Osteocyte (in vitro differentiated cells): Measurements from ENCODE around the gene CPN2. TPM values are rescaled to one million over a fixed set of nuclear protein-coding genes. Genes with fewer than 3 reads are reported as not detected.

Experiments
- DNase-seq: peaks from one replicate; pipeline ENCODE4 v3.0.0; 2021; ENCODE audit warnings: mixed read lengths; ENCODE audit not compliant: unreplicated experiment; ENCODE audit errors: extremely low spot score
- H3K27ac Mint-ChIP-seq: one replicate; pipeline ENCODE4 v1.8.0; 2021; ENCODE audit warnings: mild to moderate bottlenecking, mixed read lengths; ENCODE audit not compliant: unreplicated experiment
- H3K27me3 Mint-ChIP-seq: one replicate; pipeline ENCODE4 v1.8.0; 2021; ENCODE audit warnings: mixed read lengths; ENCODE audit not compliant: unreplicated experiment
- H3K36me3 Mint-ChIP-seq: one replicate; pipeline ENCODE4 v1.8.0; 2021; ENCODE audit warnings: mixed read lengths; ENCODE audit not compliant: unreplicated experiment
- H3K4me1 Mint-ChIP-seq: one replicate; pipeline ENCODE4 v1.8.0; 2021; ENCODE audit warnings: mixed read lengths; ENCODE audit not compliant: unreplicated experiment
- H3K4me3 Mint-ChIP-seq: one replicate; pipeline ENCODE4 v1.8.0; 2021; ENCODE audit warnings: mild to moderate bottlenecking, moderate library complexity, mixed read lengths; ENCODE audit not compliant: unreplicated experiment
- H3K9me3 Mint-ChIP-seq: one replicate; pipeline ENCODE4 v1.8.0; 2021; ENCODE audit warnings: mixed read lengths; ENCODE audit not compliant: unreplicated experiment
- total RNA-seq: library from RNA; stranded (reverse); gene quantifications from 2 replicates; pipeline ENCODE4 v1.2.1, GENCODE V29; 2021
- TF ChIP-seq, protein P1 (sequence below): fragments of 200-600 bp; sonication (generic); IDR thresholded peaks from 2 replicates; pipeline ENCODE4 v1.5.0; 2021; ENCODE audit warnings: antibody characterized with exemption, mild to moderate bottlenecking, moderate library complexity

CPN2 gene
- total RNA-seq, 1 donor from 2014 or later = not detected

DNA sequence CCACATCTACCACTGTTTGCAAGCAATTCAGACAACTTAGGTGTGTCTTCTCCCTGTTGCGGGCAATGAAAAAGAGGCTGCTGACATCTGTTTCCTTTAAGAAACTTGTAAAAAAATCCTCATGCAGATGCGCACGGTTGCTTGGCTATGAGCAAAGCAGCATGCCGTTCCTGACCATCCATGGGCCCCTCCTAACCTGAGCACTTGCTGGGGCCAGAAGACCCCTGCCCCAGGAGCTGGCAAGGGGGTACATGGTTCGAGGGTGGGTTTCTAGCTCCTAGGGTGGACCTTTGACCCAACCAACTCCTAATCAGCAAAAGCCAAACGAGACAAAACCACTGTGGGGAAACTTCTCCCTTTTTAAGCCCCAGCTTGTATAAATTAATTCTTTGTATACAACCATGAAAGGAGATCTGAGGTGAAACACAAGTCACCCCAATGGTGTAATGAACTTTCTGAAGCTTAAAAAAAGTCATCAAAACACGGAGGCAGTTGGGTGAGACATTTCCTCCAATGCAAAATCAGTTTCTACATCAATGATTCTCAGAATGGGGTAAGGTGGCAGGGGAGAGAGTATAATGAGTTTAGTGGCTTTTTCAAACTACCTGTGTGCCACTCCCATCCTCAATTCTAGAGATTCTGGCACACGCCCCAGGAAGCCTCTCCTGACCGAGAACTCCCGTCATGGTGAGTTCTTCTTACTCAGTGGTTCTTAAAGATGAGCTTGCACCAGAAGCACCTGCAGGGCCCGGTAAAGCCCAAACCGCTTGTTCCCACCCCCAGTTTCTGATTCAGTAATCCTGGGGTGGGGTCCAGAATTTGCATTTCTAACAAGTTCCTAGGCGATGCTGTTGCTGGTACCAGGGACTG is 44.1 kb downstream of the CPN2 start:
- Mint-ChIP-seq H3K4me1 (peaks cover 8% of the 10 kb centered on the region), H3K27me3 (peaks cover 53% of the 10 kb centered on the region), H3K27ac (no peak overlapping the region), H3K4me3 (no peak overlapping the region), H3K36me3 (no peaks in the 10 kb centered on the region), H3K9me3 (no peaks in the 10 kb centered on the region)
- DNase-seq = no peak
- TF ChIP-seq, protein P1, sequence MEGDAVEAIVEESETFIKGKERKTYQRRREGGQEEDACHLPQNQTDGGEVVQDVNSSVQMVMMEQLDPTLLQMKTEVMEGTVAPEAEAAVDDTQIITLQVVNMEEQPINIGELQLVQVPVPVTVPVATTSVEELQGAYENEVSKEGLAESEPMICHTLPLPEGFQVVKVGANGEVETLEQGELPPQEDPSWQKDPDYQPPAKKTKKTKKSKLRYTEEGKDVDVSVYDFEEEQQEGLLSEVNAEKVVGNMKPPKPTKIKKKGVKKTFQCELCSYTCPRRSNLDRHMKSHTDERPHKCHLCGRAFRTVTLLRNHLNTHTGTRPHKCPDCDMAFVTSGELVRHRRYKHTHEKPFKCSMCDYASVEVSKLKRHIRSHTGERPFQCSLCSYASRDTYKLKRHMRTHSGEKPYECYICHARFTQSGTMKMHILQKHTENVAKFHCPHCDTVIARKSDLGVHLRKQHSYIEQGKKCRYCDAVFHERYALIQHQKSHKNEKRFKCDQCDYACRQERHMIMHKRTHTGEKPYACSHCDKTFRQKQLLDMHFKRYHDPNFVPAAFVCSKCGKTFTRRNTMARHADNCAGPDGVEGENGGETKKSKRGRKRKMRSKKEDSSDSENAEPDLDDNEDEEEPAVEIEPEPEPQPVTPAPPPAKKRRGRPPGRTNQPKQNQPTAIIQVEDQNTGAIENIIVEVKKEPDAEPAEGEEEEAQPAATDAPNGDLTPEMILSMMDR = no peak

DNA sequence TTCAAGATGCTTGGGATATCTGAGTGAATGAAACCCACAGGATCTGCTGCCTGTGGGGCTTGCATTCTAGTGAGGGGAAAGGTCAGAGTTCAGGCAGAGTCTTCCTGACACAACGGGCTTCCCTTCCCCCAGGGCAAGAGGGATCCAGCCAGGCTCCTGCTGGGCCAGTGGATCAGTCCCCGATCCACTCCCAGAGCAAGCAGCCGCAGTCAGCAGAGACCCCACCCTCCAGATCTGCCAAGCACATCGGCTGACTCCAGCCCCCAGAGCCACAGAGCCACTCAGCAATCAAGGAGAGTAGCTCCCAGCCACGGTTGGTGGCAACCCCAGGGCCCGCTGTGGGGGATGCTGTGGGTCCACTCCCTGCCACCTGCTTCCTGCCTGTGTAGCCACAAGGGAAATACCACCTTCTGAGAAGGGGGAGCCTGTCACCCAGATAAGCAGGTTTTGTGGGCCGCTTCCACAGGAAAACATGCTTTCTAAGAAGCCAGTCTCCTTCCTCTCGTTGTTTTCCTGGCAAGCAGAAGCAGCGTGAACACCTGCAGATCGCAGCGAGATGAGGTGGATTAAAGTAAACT is 44.9 kb downstream of the CPN2 start:
- DNase-seq = no peak
- Mint-ChIP-seq H3K9me3 (no peaks in the 10 kb centered on the region), H3K36me3 (no peaks in the 10 kb centered on the region), H3K27me3 (peaks cover 49% of the 10 kb centered on the region), H3K4me3 (no peak overlapping the region), H3K27ac (no peak overlapping the region), H3K4me1 (peaks cover 8% of the 10 kb centered on the region)
- TF ChIP-seq, protein P1 = no peak

DNA sequence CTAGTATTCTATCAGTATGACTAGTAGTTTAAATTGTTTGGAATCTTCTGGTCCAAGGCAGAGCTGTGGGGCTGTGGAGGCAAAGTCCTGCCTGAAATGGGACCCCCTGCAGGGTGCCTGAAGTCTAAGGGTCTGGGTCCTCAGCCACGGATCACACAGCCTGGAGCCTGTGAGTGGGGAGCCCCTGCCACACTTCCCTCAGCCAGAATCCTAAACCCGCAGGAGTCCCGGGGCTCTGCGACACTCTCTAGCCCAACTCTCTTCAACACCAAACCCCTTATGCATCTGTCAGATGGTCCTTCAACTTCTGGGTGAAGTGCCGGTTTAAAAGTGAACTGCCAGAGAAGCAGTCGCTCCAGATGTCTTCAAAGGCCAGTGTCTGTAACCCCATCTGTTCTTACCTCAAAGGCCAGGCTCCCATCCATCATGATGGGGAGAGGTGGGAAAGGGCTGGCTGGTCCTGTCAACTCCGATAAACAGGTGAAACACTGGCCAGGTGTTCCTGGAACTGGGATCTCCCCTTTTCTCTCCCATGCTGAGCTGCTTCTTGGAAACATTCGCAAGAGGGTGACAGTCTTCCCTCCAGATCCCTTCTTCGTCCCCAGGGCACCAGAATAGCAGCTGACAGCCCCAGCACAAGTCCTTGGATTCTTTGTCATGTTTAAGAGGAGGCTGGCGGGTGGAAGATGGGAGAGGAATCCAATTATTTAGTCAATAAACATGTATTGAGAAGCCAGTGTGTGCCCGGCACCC is 45.6 kb downstream of the CPN2 start:
- no peaks in the 10 kb centered on the region for H3K36me3 Mint-ChIP-seq
- no peak overlapping the region for H3K4me3 Mint-ChIP-seq
- DNase-seq = no peak
- peaks cover 8% of the 10 kb centered on the region for H3K4me1 Mint-ChIP-seq
- peaks cover 43% of the 10 kb centered on the region for H3K27me3 Mint-ChIP-seq
- no peak overlapping the region for H3K27ac Mint-ChIP-seq
- TF ChIP-seq, protein P1 = no peak
- no peaks in the 10 kb centered on the region for H3K9me3 Mint-ChIP-seq

DNA sequence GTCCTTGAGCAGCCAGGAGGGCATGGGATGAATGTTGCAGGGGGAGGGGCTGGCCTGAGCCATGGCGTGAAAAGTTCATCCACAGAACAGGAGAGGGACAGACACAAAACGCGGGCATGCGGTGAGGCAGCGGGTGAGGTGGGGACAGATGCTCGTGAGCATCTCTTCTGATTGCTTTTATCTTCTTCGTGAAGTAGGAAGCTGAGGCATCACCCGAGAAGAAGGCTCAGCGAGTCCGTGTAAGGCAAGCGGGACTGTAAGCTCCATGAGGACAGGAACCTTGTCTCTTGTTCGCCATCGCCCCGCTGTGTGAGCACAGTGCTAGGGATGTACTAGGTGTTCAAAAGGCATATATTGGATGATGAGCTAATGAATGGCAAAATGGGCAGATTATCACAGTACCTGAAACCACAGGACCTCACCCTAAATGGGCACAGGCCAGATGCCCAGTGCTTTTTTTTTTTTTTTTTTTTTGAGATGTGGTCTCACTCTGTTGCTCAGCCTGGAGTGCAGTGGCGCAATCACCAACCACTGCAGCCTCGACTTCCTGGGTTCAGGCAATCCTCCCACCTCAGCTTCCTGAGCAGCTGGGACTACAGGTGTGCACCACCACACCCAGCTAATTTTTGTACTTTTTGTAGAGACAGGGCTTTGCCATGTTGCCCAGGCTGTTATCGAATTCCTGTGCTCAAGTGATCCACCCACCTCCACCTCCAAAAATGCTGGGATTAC is 46.8 kb downstream of the CPN2 start:
- H3K4me1 Mint-ChIP-seq = peaks cover 8% of the 10 kb centered on the region
- no peak for DNase-seq
- no peak overlapping the region for H3K4me3 Mint-ChIP-seq
- H3K27me3 Mint-ChIP-seq = peaks cover 35% of the 10 kb centered on the region
- no peak overlapping the region for H3K27ac Mint-ChIP-seq
- TF ChIP-seq, protein P1 = no peak
- no peaks in the 10 kb centered on the region for H3K9me3 Mint-ChIP-seq
- no peaks in the 10 kb centered on the region for H3K36me3 Mint-ChIP-seq
